ENCODE measurements around the gene TRPM2. TPM values are rescaled to one million over a fixed set of nuclear protein-coding genes. Genes with fewer than 3 reads are reported as not detected.
"Not testable (repeated sequence)": the region's sequence is repeated elsewhere in the genome, so short reads cannot be mapped to it uniquely, and the experiment has no call there.

Gene TRPM2
- total and polyA plus RNA-seq, 2 of the 13 experiments (the other 11 are each of a cell fraction or from before 2014, with no cell fraction given): 0.07 to 0.20 TPM

- no peak for TF ChIP-seq ZHX2 (IDR thresholded peaks at IDR 0.05; ENCODE audit: low read depth)
- TF ChIP-seq ZHX2 (CRISPR knock-in tag; IDR thresholded peaks at IDR 0.05; ENCODE audit: borderline replicate concordance): no peak
- no peak for TF ChIP-seq MLLT10 (CRISPR knock-in tag; IDR thresholded peaks at IDR 0.05)
Observed at GRCh38 chr21:44416193-44416592, 62.8 kb downstream of the TRPM2 start (continued).

GRCh38 chr21:44417621-44418107, 64.2 kb downstream of the TRPM2 start:
- H3K4me1 ChIP-seq (ENCODE audit: insufficient read depth, low read length); ATAC-seq; in situ Hi-C loops (cut with HindIII; ENCODE audit: extremely low pct_ligation_motif_present, low pct_unique_long_range_greater_than_20kb); H3K79me2 ChIP-seq (ENCODE audit: insufficient read depth, low read length); H3K9me3 ChIP-seq (ENCODE audit: low read length); CTCF ChIA-PET (ENCODE audit: low intra/inter-chr PET ratio, low total read pairs); H3K27ac ChIP-seq (ENCODE audit: extremely low read length, insufficient read depth, low read length); intact Hi-C loops (cut with micrococcal nuclease; ENCODE audit: unreplicated experiment); H3K4me2 ChIP-seq (ENCODE audit: low read depth, low read length); BruUV-seq (replicated peaks); H3K4me3 ChIP-seq (replicated peaks in 1 of 3; ENCODE audit: insufficient read depth in 1 of 3, low read depth in 2 of 3, low read length in 3 of 3); POLR2A ChIA-PET; H3K36me3 ChIP-seq (replicated peaks in 1 of 2; ENCODE audit: control insufficient read depth in 1 of 2, insufficient read depth in 2 of 2, low read length in 2 of 2); DNase-seq (ENCODE audit: low spot score); FAIRE-seq; H4K20me1 ChIP-seq (ENCODE audit: insufficient read depth, low read length); H3K9ac ChIP-seq (ENCODE audit: insufficient read depth, low read depth, low read length); H2AFZ ChIP-seq (ENCODE audit: low read length): not testable (repeated sequence)
- H3K27me3 ChIP-seq (ENCODE audit: control insufficient read depth in 1 of 2, insufficient read depth in 2 of 2, low read length in 2 of 2): peaks cover 0 to 16% of the 10 kb centered on the region in 2 experiments; a peak in 3 of 5 replicates
- peak; percentile 46; the same call in 1 of the 2 replicates for TF ChIP-seq HNRNPL (IDR thresholded peaks at IDR 0.05; ENCODE audit: low read depth, low read length)
- WGBS (ENCODE audit: low lambda C conversion rate): no CpG with 5 or more reads among the region's 21 CpGs

Data from HepG2 (cell line).